Lower leg skin (tissue), 4 donors: Measurements from ENCODE around the gene FKBP14. TPM values are rescaled to one million over a fixed set of nuclear protein-coding genes. Genes with fewer than 3 reads are reported as not detected.

ENCODE experiments used
- DNase-seq, 2 donors: peaks; one replicate each; pipeline ENCODE4 v3.0.0-alpha.2; 2019; ENCODE audit warnings: low spot score in 2 of 2
- H3K4me3 ChIP-seq: fragments of 200-600 bp; sonication (generic); 2 replicates; pipeline ENCODE4 v1.5.1; 2017; ENCODE audit warnings: mild to moderate bottlenecking, low read depth; ENCODE audit not compliant: poor library complexity, severe bottlenecking
- POLR2A ChIP-seq, 2 donors: fragments of 450-650 bp; IDR thresholded peaks; one replicate each; pipeline ENCODE4 v1.6.1; 2016 to 2017; ENCODE audit warnings: antibody characterized with exemption in 2 of 2, mild to moderate bottlenecking in 1 of 2, moderate library complexity in 1 of 2
- WGBS, 2 donors: methylation state at CpG; one replicate each; pipeline ENCODE4 v1.1.5; 2018; 5-methylcytosine and 5-hydroxymethylcytosine counted together
- intact Hi-C: fragments of 100-400 bp; cut with DNase I; formaldehyde crosslinking; loops from one replicate; pipeline ENCODE4 v1.15.0; 2023; ENCODE audit warnings: low total_unique reads
- total RNA-seq, 4 donors: library from RNA; depleted of rRNA; stranded (reverse); fragments of >200 nt; gene quantifications; one replicate each; pipeline ENCODE4 v1.1.0, GENCODE V29; 2016
- TF ChIP-seq, protein P1 (sequence below), 3 donors: fragments of 450-650 bp; IDR thresholded peaks; one replicate each; pipeline ENCODE4 v1.5.1; 2016; ENCODE audit warnings: antibody characterized with exemption in 3 of 3, mild to moderate bottlenecking in 3 of 3, moderate library complexity in 2 of 3

The FKBP14 gene
- total RNA-seq, 4 donors from 2014 or later = 2.3 to 6.1 (median 3.8) TPM

- intact Hi-C loops = no loop called here
- WGBS, 2 donors = 80 to 87% methylated on average over 3 of the region's 3 CpGs
- DNase-seq = no peak
These were observed 13.7 kb downstream of the FKBP14 start for GRCh38 chr7:30012757-30013156.

DNA sequence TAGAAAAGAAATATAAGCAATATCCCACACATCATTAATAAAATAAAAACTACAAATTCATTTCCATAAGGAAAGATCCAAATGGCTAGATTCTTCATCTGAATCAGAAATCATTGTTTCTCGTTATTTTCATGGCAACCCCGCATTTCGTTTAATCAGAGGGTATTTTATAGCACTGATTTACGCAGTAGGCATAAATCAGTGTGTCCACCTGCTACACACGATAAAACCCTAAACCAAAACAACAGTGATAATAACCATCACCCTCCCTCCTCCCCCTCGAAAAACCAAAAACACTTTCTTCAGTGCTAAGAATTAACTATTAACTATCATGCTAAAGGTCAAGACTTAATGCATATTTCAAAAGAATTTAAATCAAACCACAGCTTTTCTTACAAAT lies 16.5 kb downstream of the FKBP14 start:
- WGBS, 2 donors = 88 to 90% methylated on average over 6 of the region's 6 CpGs
- DNase-seq = no peak
- no peak for TF ChIP-seq POLR2A (IDR thresholded peaks at IDR 0.05)
- TF ChIP-seq, protein P1, sequence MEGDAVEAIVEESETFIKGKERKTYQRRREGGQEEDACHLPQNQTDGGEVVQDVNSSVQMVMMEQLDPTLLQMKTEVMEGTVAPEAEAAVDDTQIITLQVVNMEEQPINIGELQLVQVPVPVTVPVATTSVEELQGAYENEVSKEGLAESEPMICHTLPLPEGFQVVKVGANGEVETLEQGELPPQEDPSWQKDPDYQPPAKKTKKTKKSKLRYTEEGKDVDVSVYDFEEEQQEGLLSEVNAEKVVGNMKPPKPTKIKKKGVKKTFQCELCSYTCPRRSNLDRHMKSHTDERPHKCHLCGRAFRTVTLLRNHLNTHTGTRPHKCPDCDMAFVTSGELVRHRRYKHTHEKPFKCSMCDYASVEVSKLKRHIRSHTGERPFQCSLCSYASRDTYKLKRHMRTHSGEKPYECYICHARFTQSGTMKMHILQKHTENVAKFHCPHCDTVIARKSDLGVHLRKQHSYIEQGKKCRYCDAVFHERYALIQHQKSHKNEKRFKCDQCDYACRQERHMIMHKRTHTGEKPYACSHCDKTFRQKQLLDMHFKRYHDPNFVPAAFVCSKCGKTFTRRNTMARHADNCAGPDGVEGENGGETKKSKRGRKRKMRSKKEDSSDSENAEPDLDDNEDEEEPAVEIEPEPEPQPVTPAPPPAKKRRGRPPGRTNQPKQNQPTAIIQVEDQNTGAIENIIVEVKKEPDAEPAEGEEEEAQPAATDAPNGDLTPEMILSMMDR (IDR thresholded peaks at IDR 0.05) = no peak
- intact Hi-C loops = no loop called here
- H3K4me3 ChIP-seq = no peak overlapping the region

More at GRCh38 chr7:30012757-30013156, 13.7 kb downstream of the FKBP14 start:
- no peak overlapping the region for H3K4me3 ChIP-seq
- TF ChIP-seq, protein P1 (IDR thresholded peaks at IDR 0.05) = no peak
- no peak for TF ChIP-seq POLR2A (IDR thresholded peaks at IDR 0.05)

GRCh38 chr7:30005464-30005863 lies 21.0 kb downstream of the FKBP14 start:
- intact Hi-C loops = no loop called here
- TF ChIP-seq, protein P1 (IDR thresholded peaks at IDR 0.05) = no peak
- TF ChIP-seq POLR2A (IDR thresholded peaks at IDR 0.05) = no peak
- no peak overlapping the region for H3K4me3 ChIP-seq
- WGBS, 2 donors = 54 to 56% methylated on average over 3 of the region's 3 CpGs
- no peak for DNase-seq

DNA sequence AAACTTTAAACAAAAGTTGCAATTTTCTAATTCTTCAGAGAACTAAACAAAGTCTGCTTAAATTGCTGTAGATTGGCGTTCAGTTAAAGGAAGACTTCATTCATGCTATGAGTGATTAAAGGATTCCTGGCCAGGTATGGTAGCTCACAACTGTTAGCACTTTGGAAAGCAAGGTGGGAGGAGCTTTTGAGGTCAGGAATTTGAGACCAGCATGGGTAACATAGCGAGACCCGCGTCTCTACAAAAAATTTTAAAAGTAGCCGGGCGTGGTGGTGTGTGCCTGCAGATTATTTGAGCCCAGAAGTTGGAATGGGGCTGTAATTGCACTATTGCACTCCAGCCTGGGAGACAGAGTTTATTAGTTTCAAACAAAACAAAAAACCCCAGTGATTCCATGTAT lies 23.4 kb downstream of the FKBP14 start:
- intact Hi-C loops = no loop called here
- TF ChIP-seq, protein P1 (IDR thresholded peaks at IDR 0.05) = no peak
- TF ChIP-seq POLR2A (IDR thresholded peaks at IDR 0.05) = no peak
- no peak for DNase-seq
- WGBS, 2 donors = 68 to 74% methylated on average over 6 of the region's 6 CpGs
- no peak overlapping the region for H3K4me3 ChIP-seq

DNA sequence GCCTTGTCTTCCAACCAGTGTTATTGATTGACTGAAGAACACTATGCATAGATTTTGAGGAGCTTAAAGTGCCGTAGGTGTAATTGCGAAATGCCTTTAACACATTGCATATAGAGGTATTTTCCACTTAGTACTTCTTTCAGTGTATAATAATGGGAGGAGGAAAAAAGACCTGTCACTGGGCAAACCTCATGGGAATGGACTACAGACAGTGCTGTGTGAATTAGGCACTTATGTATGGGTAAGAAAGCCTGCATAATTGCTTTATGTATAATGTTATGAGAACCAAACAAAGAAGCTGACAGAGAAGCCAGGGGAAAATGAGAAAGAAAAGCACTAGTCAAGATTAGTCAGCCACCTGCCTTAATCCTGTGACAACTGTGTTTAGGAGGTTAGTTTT lies 24.5 kb downstream of the FKBP14 start:
- no peak for DNase-seq
- TF ChIP-seq, protein P1 (IDR thresholded peaks at IDR 0.05) = no peak
- no peak for TF ChIP-seq POLR2A (IDR thresholded peaks at IDR 0.05)
- H3K4me3 ChIP-seq = no peak overlapping the region
- 87 to 93% methylated on average over 2 of the region's 2 CpGs for WGBS, 2 donors
- intact Hi-C loops = no loop called here

GRCh38 chr7:29998489-29998888 lies 28.0 kb downstream of the FKBP14 start:
- intact Hi-C loops = no loop called here
- H3K4me3 ChIP-seq = no peak overlapping the region
- DNase-seq = no peak
- TF ChIP-seq, protein P1 (IDR thresholded peaks at IDR 0.05) = no peak
- no peak for TF ChIP-seq POLR2A (IDR thresholded peaks at IDR 0.05)
